IPS-18a (cell line): ENCODE results near the gene ELAVL2.

Experiments used
- H3K27ac ChIP-seq: one replicate; pipeline ENCODE4 v1.5.1; 2013; ENCODE audit warnings: low read length
- H3K27me3 ChIP-seq: one replicate; pipeline ENCODE4 v1.6.1; 2013; ENCODE audit warnings: mild to moderate bottlenecking, low read length; ENCODE audit not compliant: control insufficient read depth, insufficient read depth
- H3K36me3 ChIP-seq: one replicate; pipeline ENCODE4 v1.6.1; 2013; ENCODE audit warnings: low read depth, low read length; ENCODE audit not compliant: control insufficient read depth
- H3K4me1 ChIP-seq: one replicate; pipeline ENCODE4 v1.6.1; 2013; ENCODE audit warnings: low read depth, low read length; ENCODE audit not compliant: control insufficient read depth
- H3K4me3 ChIP-seq: one replicate; pipeline ENCODE4 v1.5.1; 2013; ENCODE audit warnings: low read length
- H3K9ac ChIP-seq: one replicate; pipeline ENCODE4 v1.6.1; 2013; ENCODE audit warnings: mild to moderate bottlenecking, low read length, moderate library complexity
- H3K9me3 ChIP-seq: one replicate; pipeline ENCODE4 v1.6.1; 2013; ENCODE audit warnings: low read depth, low read length; ENCODE audit not compliant: control insufficient read depth

ELAVL2 gene

DNA sequence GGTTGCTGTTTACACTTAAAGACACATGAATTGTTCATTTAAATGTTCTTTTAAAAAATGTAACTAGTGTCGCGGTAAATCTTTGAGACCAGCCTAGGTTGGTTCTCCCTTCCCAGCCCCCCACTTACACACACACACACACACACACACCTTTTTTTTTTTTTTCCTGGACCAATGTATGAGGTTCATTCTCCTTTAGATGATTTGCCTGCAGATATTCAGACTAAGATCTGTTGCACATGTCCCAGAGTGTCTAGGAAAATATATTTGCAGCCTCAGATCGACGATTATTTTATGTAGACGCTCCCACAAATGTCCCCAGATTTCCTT lies 4.4 kb upstream of the ELAVL2 start:
- Histone ChIP-seq H3K36me3 (no peaks in the 10 kb centered on the region), H3K4me3 (peak overlapping the region; percentile 69), H3K27ac (no peak overlapping the region), H3K27me3 (peaks cover 69% of the 10 kb centered on the region), H3K9me3 (no peaks in the 10 kb centered on the region), H3K4me1 (peaks cover 21% of the 10 kb centered on the region), H3K9ac (no peak overlapping the region)

- Histone ChIP-seq H3K4me3 (peak overlapping the region; percentile 69), H3K27ac (no peak overlapping the region), H3K9ac (no peak overlapping the region), H3K9me3 (no peaks in the 10 kb centered on the region), H3K27me3 (peaks cover 75% of the 10 kb centered on the region), H3K36me3 (no peaks in the 10 kb centered on the region), H3K4me1 (peaks cover 21% of the 10 kb centered on the region)
Observed at GRCh38 chr9:23829580-23830475, 3.8 kb upstream of the ELAVL2 start.

DNA sequence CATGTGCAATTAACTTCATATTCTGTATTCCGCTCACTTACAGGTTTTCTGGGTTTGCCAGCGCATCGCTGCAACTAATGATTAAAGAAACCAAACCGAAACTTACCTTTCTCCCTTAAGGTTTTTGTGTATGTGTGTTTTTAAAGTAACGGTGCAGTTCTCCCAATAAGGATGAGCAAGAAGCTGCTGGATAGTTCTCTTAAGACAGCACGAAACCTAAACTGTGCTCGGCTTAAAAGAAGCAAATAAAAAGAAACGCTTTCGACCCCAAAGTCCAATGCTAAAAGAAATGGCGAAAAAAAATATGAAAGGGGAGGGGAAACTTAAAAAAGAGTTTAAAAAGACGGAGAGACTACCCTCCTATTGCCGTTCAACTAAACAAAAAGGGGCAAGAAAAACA lies 340 bp downstream of the ELAVL2 start:
- peak overlapping the region; percentile 41 for H3K9ac ChIP-seq
- H3K27ac ChIP-seq: no peak overlapping the region
- H3K27me3 ChIP-seq: peaks cover 81% of the 10 kb centered on the region
- H3K9me3 ChIP-seq: no peaks in the 10 kb centered on the region
- H3K36me3 ChIP-seq: no peaks in the 10 kb centered on the region
- peaks cover 26% of the 10 kb centered on the region for H3K4me1 ChIP-seq
- peak overlapping the region; percentile 90 for H3K4me3 ChIP-seq

DNA sequence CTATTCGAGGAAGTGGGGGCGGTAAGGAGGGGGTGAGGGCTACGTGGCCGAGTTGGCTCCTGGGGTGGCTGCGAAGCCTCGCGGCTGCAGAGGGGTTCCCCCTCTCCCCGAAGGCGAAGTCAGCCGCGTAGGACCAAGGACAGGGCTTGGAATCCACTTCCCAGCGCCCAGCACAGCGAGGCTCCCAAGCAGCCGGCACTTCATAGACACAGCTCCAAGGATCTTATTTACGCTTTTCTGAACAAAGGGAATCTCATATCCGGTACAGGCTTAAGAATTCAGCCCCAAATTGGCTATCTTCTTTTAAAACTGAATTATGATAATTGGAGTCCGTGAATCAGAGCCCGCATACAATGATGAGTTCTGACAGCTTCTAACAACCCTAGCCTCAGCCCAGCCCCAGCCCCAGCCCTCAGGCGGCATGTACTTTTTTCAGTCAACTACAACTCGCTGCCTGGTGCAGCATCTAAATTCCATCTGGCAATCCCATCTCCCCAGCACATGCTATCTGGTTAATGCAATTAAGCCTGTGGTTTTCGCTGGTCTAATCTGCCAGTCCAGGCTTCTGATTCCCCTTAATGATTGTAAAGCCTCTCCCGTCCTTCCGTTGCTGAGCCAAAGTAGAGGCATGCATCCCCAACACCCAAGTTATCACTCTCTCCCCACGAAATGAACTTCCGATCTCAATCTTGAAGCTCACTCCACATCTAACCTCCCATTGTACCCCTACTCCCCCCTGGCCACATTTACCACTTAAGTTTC lies 1.0 kb downstream of the ELAVL2 start:
- H3K9me3 ChIP-seq: no peaks in the 10 kb centered on the region
- H3K27ac ChIP-seq: no peak overlapping the region
- H3K9ac ChIP-seq: no peak overlapping the region
- H3K4me1 ChIP-seq: peaks cover 24% of the 10 kb centered on the region
- no peaks in the 10 kb centered on the region for H3K36me3 ChIP-seq
- peak overlapping the region; percentile 90 for H3K4me3 ChIP-seq
- H3K27me3 ChIP-seq: peaks cover 81% of the 10 kb centered on the region

- Histone ChIP-seq H3K36me3 (no peaks in the 10 kb centered on the region), H3K9me3 (no peaks in the 10 kb centered on the region), H3K27ac (no peak overlapping the region), H3K27me3 (peaks cover 80% of the 10 kb centered on the region), H3K4me3 (peak overlapping the region; percentile 90), H3K4me1 (peaks cover 32% of the 10 kb centered on the region), H3K9ac (no peak overlapping the region)
Observed at GRCh38 chr9:23823986-23824829, 1.8 kb downstream of the ELAVL2 start.

DNA sequence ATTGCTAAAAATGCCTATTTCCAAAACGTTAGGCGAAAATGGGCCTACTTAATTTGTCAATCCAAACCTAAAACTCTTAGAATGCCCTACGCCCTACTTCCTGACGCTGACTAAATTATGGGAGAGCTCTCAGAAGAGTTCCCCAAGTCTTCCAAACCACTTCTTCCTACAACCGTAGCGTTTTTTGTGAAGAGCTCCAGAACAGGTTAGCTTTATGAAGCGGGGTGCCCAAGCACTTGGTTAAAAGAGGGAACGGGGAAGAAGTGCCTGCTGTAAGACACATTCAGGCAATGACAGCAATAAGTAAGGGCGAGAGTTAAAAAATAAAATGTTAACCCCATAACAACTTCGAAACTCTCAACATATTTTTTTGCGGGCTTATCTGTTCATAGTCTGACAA lies 2.8 kb downstream of the ELAVL2 start:
- peak overlapping the region; percentile 90 for H3K4me3 ChIP-seq
- no peak overlapping the region for H3K9ac ChIP-seq
- H3K4me1 ChIP-seq: peaks cover 42% of the 10 kb centered on the region
- H3K36me3 ChIP-seq: no peaks in the 10 kb centered on the region
- no peaks in the 10 kb centered on the region for H3K9me3 ChIP-seq
- H3K27ac ChIP-seq: no peak overlapping the region
- peaks cover 72% of the 10 kb centered on the region for H3K27me3 ChIP-seq

GRCh38 chr9:23822261-23823169 lies 3.5 kb downstream of the ELAVL2 start:
- Histone ChIP-seq H3K9me3 (no peaks in the 10 kb centered on the region), H3K9ac (no peak overlapping the region), H3K36me3 (no peaks in the 10 kb centered on the region), H3K27me3 (peaks cover 67% of the 10 kb centered on the region), H3K27ac (no peak overlapping the region), H3K4me1 (peaks cover 43% of the 10 kb centered on the region), H3K4me3 (peak overlapping the region; percentile 90)

DNA sequence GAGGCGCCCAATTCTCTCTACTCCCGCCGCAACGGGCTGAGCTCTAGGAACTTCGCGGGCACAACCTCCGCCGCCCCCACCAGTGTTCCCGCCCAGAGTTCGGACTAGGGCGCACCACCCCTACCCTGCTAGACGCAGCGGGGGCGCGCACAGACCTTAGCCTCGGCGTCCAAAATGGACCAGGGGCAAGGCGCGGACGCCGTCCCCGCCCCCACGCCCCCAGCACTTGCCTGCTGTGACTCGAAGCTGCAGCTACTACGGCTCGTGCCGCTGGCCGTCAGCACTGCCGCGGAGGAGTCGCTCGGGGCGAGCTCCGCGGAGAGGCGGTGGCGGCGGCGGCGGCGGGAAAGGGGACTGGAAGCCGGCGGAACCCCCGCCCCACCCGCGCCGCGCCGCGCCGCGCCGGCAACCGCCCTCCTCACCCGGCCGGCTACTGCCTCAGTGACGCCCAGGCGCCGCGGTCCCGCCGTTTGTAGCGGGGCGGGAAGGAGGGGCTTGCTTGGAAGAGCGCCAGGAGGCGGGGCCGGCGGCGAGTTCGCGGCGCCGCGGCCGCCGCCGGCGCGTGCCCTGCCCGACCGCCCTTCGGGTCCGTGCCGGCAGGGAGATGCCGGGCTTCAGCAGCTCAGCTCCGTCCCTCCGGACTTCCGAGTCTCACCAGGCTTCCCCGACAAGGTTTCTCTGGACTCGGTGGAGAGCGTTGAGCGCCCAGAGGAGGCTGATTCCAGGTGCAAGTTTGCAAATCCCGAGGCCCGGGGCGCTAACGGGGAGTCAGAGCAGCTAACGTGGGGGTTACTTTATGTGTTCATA lies 4.5 kb downstream of the ELAVL2 start:
- H3K4me1 ChIP-seq: peaks cover 47% of the 10 kb centered on the region
- H3K36me3 ChIP-seq: no peaks in the 10 kb centered on the region
- peaks cover 58% of the 10 kb centered on the region for H3K27me3 ChIP-seq
- H3K9ac ChIP-seq: peak overlapping the region; percentile 46
- peak overlapping the region; percentile 90 for H3K4me3 ChIP-seq
- H3K9me3 ChIP-seq: no peaks in the 10 kb centered on the region
- no peak overlapping the region for H3K27ac ChIP-seq

GRCh38 chr9:23820451-23821374 lies 5.3 kb downstream of the ELAVL2 start:
- Histone ChIP-seq H3K9me3 (no peaks in the 10 kb centered on the region), H3K27me3 (peaks cover 55% of the 10 kb centered on the region), H3K36me3 (no peaks in the 10 kb centered on the region), H3K9ac (peak overlapping the region; percentile 46), H3K4me1 (peaks cover 51% of the 10 kb centered on the region), H3K27ac (no peak overlapping the region), H3K4me3 (peak overlapping the region; percentile 90)
